Endothelial cell of umbilical vein (primary cell): Measurements from ENCODE around the gene BHLHE23. TPM values are rescaled to one million over a fixed set of nuclear protein-coding genes. Genes with fewer than 3 reads are reported as not detected.

Experiments
- BruUV-seq: library from RNA; stranded (reverse); fragments of 400-500 nt; replicated peaks from 2 replicates; lab custom pipeline; 2021; lab: Mats Ljungman, UMichigan
- CTCF ChIA-PET: fragments of 300-600, 350-600 bp; sonication (Branson Sonifier 250); formaldehyde crosslinking; loops from one replicate; lab custom pipeline; 2021; ENCODE audit warnings: antibody characterized with exemption, inconsistent platforms; lab: Charles Lee
- POLR2A ChIA-PET: fragments of 300-600, 350-600 bp; sonication (Branson Sonifier 250); formaldehyde crosslinking; loops from one replicate; lab custom pipeline; 2021; ENCODE audit warnings: antibody characterized with exemption, inconsistent platforms; lab: Charles Lee
- DNase-seq: peaks from one replicate; pipeline ENCODE4 v3.0.0-alpha.2; 2011; ENCODE audit warnings: low read depth, low spot score
- FAIRE-seq: peaks from 2 replicates; lab custom pipeline; 2011; peaks lifted over from hg19 to GRCh38; lab: Jason Lieb, UNC
- H2AFZ ChIP-seq: 2 replicates; pipeline ENCODE4 v1.6.0; 2012; ENCODE audit warnings: low read depth, low read length, control low read depth, inconsistent platforms
- H3K27ac ChIP-seq: 2 replicates; pipeline ENCODE4 v1.5.1; 2011; ENCODE audit warnings: low read depth, mild to moderate bottlenecking, control low read depth, low read length, moderate library complexity; ENCODE audit not compliant: insufficient read depth
- H3K27me3 ChIP-seq, 2 experiments: 2 replicates each; pipeline versions ENCODE4 v1.6.0 to v1.6.1; 2011; ENCODE audit warnings: low read length in 2 of 2, mixed read lengths in 1 of 2; ENCODE audit not compliant: control insufficient read depth in 2 of 2, insufficient read depth in 2 of 2
- H3K36me3 ChIP-seq, 2 experiments: 2 replicates in 1 of 2; 3 replicates in 1 of 2; pipeline ENCODE4 v1.5.1; 2011; ENCODE audit warnings: low read length in 2 of 2, mild to moderate bottlenecking in 1 of 2, moderate library complexity in 1 of 2; ENCODE audit not compliant: control insufficient read depth in 2 of 2, insufficient read depth in 2 of 2; ENCODE audit errors: extremely low read depth in 1 of 2
- H3K4me1 ChIP-seq: 3 replicates; pipeline ENCODE4 v1.5.1; 2011; ENCODE audit warnings: mild to moderate bottlenecking, low read length; ENCODE audit not compliant: control insufficient read depth, insufficient read depth; ENCODE audit errors: extremely low read depth
- H3K4me2 ChIP-seq: 2 replicates; pipeline ENCODE4 v1.6.1; 2011; ENCODE audit warnings: low read length, control low read depth, mixed read lengths; ENCODE audit not compliant: insufficient read depth
- H3K4me3 ChIP-seq, 3 experiments: fragments of 200-600 bp in 1 of 3; sonication (generic), shearing (Covaris generic) in 1 of 3; replicated peaks in 1 of 3; 2 replicates each; pipeline ENCODE4 v1.5.1; 2011 to 2016; ENCODE audit warnings: control low read depth in 3 of 3, low read length in 3 of 3, mild to moderate bottlenecking in 2 of 3, inconsistent platforms in 1 of 3, low read depth in 1 of 3, moderate library complexity in 1 of 3; ENCODE audit not compliant: insufficient read depth in 1 of 3
- H3K79me2 ChIP-seq: 2 replicates; pipeline ENCODE4 v1.6.0; 2012; ENCODE audit warnings: low read length, inconsistent platforms; ENCODE audit not compliant: control insufficient read depth, insufficient read depth
- H3K9ac ChIP-seq: replicated peaks from 2 replicates; pipeline ENCODE3; 2011; ENCODE audit warnings: low read length, control low read depth; ENCODE audit not compliant: insufficient read depth; ENCODE audit errors: extremely low read depth
- H3K9me1 ChIP-seq: replicated peaks from 3 replicates; pipeline ENCODE4 v1.6.0; 2011; ENCODE audit warnings: mild to moderate bottlenecking, low read length; ENCODE audit not compliant: control insufficient read depth, insufficient read depth; ENCODE audit errors: extremely low read depth
- H3K9me3 ChIP-seq: replicated peaks from 2 replicates; pipeline ENCODE4 v1.5.1; 2012; ENCODE audit warnings: low read length, inconsistent platforms; ENCODE audit not compliant: control insufficient read depth, insufficient read depth
- H4K20me1 ChIP-seq: replicated peaks from 2 replicates; pipeline ENCODE3; 2011; ENCODE audit warnings: mild to moderate bottlenecking, low read length; ENCODE audit not compliant: control insufficient read depth, insufficient read depth; ENCODE audit errors: extremely low read depth
- EZH2 ChIP-seq: IDR thresholded peaks from 2 replicates; pipeline ENCODE4 v1.6.1; 2012; ENCODE audit warnings: borderline replicate concordance, low read depth, mild to moderate bottlenecking, moderate library complexity, low read length, inconsistent platforms; ENCODE audit not compliant: severe bottlenecking
- FOS ChIP-seq: IDR thresholded peaks from 2 replicates; pipeline ENCODE4 v1.6.1; 2011; ENCODE audit warnings: mild to moderate bottlenecking, low read length, moderate library complexity, borderline replicate concordance; ENCODE audit not compliant: insufficient read depth
- GATA2 ChIP-seq: IDR thresholded peaks from 2 replicates; pipeline ENCODE4 v1.7.0; 2011; ENCODE audit warnings: low read depth, mild to moderate bottlenecking, moderate library complexity, mixed read lengths, low read length; ENCODE audit not compliant: insufficient read length, insufficient read depth
- JUN ChIP-seq: IDR thresholded peaks from 2 replicates; pipeline ENCODE4 v1.6.1; 2011; ENCODE audit warnings: borderline replicate concordance, low read depth; ENCODE audit not compliant: insufficient read length, insufficient read depth
- MYC ChIP-seq: IDR thresholded peaks from one replicate; pipeline ENCODE4 v1.6.1; 2011; ENCODE audit warnings: mild to moderate bottlenecking, low read depth, low read length
- POLR2A ChIP-seq: IDR thresholded peaks from 2 replicates; pipeline ENCODE4 v1.6.1; 2012; ENCODE audit warnings: low read depth, mild to moderate bottlenecking, control low read depth, low read length
- POLR2AphosphoS5 ChIP-seq: IDR thresholded peaks from 2 replicates; pipeline ENCODE4 v1.6.1; 2012; ENCODE audit warnings: low read depth, mild to moderate bottlenecking, control low read depth, low read length, moderate library complexity; ENCODE audit not compliant: insufficient read depth
- dilution Hi-C: fragments of 300-500 bp; cut with MboI; formaldehyde crosslinking; loops from one replicate; pipeline ENCODE4 v1.15.0; 2019; ENCODE audit warnings: low sequenced_read_pairs; ENCODE audit not compliant: extremely low pct_ligation_motif_present
- intact Hi-C: fragments of 100-400 bp; cut with micrococcal nuclease; formaldehyde crosslinking; loops from one replicate; pipeline ENCODE4 v1.10.0; 2022
- polyA plus RNA-seq, 4 experiments: library from polyadenylated mRNA; depleted of rRNA in 3 of 4; stranded (reverse) in 3 of 4; unstranded in 1 of 4; fragments of >200 nt; gene quantifications; 2 replicates each; pipeline versions ENCODE4 v1.2.1 to v1.2.3, GENCODE V29; 2011 to 2012; ENCODE audit warnings: missing spikeins in 1 of 4
- total RNA-seq: library from RNA; stranded (reverse); gene quantifications from 2 replicates; pipeline ENCODE4 v1.2.3, GENCODE V29; 2021
- TF ChIP-seq, protein P1 (sequence below): IDR thresholded peaks from 2 replicates; pipeline ENCODE4 v1.6.1; 2011; ENCODE audit not compliant: insufficient read depth, insufficient read length
- TF ChIP-seq, protein P2 (sequence below), 2 donors: IDR thresholded peaks; 1 replicate in 1 of 2; 2 replicates in 1 of 2; pipeline ENCODE4 v1.5.1; 2011; ENCODE audit warnings: low read length in 2 of 2, mild to moderate bottlenecking in 2 of 2, moderate library complexity in 2 of 2, control low read depth in 1 of 2, inconsistent platforms in 1 of 2, low read depth in 1 of 2; ENCODE audit not compliant: insufficient read depth in 1 of 2; ENCODE audit errors: extremely low read depth in 1 of 2

Gene BHLHE23
- total and polyA plus RNA-seq, 2 donors (not counting 3 experiments of a cell fraction or from before 2014, with no cell fraction given): not detected

DNA sequence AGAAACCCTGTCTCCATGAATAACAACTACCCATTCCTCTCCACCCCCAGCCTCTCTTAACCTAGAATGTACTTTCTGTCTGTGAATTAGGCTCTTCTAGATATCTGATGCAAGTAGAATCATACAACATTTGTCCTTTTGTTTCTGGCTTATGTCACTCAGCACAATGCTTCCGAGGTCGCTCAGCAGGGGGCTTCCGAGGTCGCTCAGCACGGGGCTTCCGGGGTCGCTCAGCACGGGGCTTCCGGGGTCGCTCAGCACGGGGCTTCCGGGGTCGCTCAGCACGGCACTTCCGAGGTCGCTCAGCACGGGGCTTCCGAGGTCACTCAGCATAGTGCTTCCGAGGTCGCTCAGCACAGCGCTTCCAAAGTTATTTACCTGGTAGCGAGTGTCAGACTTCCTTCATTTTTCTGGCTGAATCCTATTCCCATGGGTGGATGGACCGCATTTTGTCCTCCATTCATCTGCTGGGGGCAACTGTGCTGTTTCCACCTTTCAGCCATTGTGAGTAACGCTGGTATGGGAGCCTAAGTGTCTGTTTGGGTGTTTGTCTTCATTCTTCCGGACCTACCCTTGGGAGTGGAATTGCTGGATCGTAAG is 31.0 kb upstream of the BHLHE23 start:
- FAIRE-seq (no peak), DNase-seq (no peak)
- no peaks in the 10 kb centered on the region for H3K9me1 ChIP-seq
- TF ChIP-seq POLR2AphosphoS5: no peak
- TF ChIP-seq POLR2A: no peak
- no peak for TF ChIP-seq FOS
- TF ChIP-seq GATA2: no peak
- TF ChIP-seq MYC: no peak
- TF ChIP-seq JUN: no peak
- TF ChIP-seq, protein P1, sequence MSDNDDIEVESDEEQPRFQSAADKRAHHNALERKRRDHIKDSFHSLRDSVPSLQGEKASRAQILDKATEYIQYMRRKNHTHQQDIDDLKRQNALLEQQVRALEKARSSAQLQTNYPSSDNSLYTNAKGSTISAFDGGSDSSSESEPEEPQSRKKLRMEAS: no peak
- no peak for TF ChIP-seq EZH2
- TF ChIP-seq, protein P2, sequence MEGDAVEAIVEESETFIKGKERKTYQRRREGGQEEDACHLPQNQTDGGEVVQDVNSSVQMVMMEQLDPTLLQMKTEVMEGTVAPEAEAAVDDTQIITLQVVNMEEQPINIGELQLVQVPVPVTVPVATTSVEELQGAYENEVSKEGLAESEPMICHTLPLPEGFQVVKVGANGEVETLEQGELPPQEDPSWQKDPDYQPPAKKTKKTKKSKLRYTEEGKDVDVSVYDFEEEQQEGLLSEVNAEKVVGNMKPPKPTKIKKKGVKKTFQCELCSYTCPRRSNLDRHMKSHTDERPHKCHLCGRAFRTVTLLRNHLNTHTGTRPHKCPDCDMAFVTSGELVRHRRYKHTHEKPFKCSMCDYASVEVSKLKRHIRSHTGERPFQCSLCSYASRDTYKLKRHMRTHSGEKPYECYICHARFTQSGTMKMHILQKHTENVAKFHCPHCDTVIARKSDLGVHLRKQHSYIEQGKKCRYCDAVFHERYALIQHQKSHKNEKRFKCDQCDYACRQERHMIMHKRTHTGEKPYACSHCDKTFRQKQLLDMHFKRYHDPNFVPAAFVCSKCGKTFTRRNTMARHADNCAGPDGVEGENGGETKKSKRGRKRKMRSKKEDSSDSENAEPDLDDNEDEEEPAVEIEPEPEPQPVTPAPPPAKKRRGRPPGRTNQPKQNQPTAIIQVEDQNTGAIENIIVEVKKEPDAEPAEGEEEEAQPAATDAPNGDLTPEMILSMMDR (IDR thresholded peaks at IDR 0.05; ENCODE audit: extremely low read depth in 1 of 2, insufficient read depth in 1 of 2, low read depth in 1 of 2, low read length in 2 of 2): no peak
- H3K4me1 ChIP-seq: no peaks in the 10 kb centered on the region
- intact Hi-C loops: no loop called here
- H3K36me3 ChIP-seq: no peaks in the 10 kb centered on the region
- H3K9ac ChIP-seq: no peak overlapping the region
- no peaks in the 10 kb centered on the region for H4K20me1 ChIP-seq
- no peak overlapping the region for H3K4me3 ChIP-seq
- dilution Hi-C loops: no loop called here
- ChIA-PET CTCF (no interaction called here), POLR2A (no interaction called here)
- no peaks in the 10 kb centered on the region for H3K79me2 ChIP-seq
- no peak overlapping the region for H3K4me2 ChIP-seq
- H3K27ac ChIP-seq: no peak overlapping the region
- no peak overlapping the region for H2AFZ ChIP-seq
- H3K27me3 ChIP-seq: peaks cover 8 to 12% of the 10 kb centered on the region in 2 experiments
- no TSS peak for BruUV-seq
- no peaks in the 10 kb centered on the region for H3K9me3 ChIP-seq
